H1 (cell line): Measurements from ENCODE around the gene ODC1. TPM values are rescaled to one million over a fixed set of nuclear protein-coding genes. Genes with fewer than 3 reads are reported as not detected.

Experiments
- CTCF ChIA-PET: fragments of 300-600 bp; sonication (Branson Sonifier 250); formaldehyde crosslinking; loops from one replicate; lab custom pipeline; 2021; ENCODE audit not compliant: partially characterized antibody; lab: Charles Lee
- POLR2A ChIA-PET: fragments of 300-600 bp; sonication (Branson Sonifier 250); formaldehyde crosslinking; loops from one replicate; lab custom pipeline; 2021; ENCODE audit warnings: inconsistent platforms; ENCODE audit not compliant: partially characterized antibody; lab: Charles Lee
- DNase-seq, 2 experiments: peaks; one replicate each; pipeline versions ENCODE4 v3.0.0 to v3.0.0-alpha.2; 2010 to 2022; ENCODE audit warnings: low spot score in 2 of 2, low read depth in 1 of 2, mixed read lengths in 1 of 2
- FAIRE-seq: peaks from 2 replicates; lab custom pipeline; 2011; peaks lifted over from hg19 to GRCh38; lab: Jason Lieb, UNC
- H2AFZ ChIP-seq: 2 replicates; pipeline ENCODE4 v1.8.1; 2012; ENCODE audit warnings: low read length, inconsistent platforms
- H2AK5ac ChIP-seq: 2 replicates; pipeline ENCODE4 v1.6.1; 2013; ENCODE audit warnings: low read depth, low read length
- H2BK120ac ChIP-seq: replicated peaks from 2 replicates; pipeline ENCODE3; 2013; ENCODE audit warnings: low read depth, low read length, inconsistent platforms
- H2BK12ac ChIP-seq: 2 replicates; pipeline ENCODE4 v1.6.1; 2013; ENCODE audit warnings: low read depth, low read length
- H2BK15ac ChIP-seq: 2 replicates; pipeline ENCODE4 v1.6.1; 2013; ENCODE audit warnings: low read length
- H2BK20ac ChIP-seq: 2 replicates; pipeline ENCODE4 v1.6.1; 2013; ENCODE audit warnings: low read length
- H2BK5ac ChIP-seq: 2 replicates; pipeline ENCODE4 v1.6.1; 2013; ENCODE audit warnings: low read depth, low read length
- H3K14ac ChIP-seq: 2 replicates; pipeline ENCODE4 v1.6.1; 2013; ENCODE audit warnings: inconsistent platforms; ENCODE audit not compliant: insufficient read length
- H3K18ac ChIP-seq: 2 replicates; pipeline ENCODE4 v1.6.1; 2013; ENCODE audit warnings: low read length; ENCODE audit errors: extremely low read depth
- H3K23ac ChIP-seq: 2 replicates; pipeline ENCODE4 v1.6.1; 2013; ENCODE audit warnings: inconsistent platforms; ENCODE audit not compliant: insufficient read length
- H3K23me2 ChIP-seq: 2 replicates; pipeline ENCODE4 v1.6.1; 2013; ENCODE audit warnings: low read depth, low read length
- H3K27ac ChIP-seq: 2 replicates; pipeline ENCODE4 v1.6.1; 2011; ENCODE audit warnings: low read depth, low read length, inconsistent platforms
- H3K27me3 ChIP-seq, 4 experiments: replicated peaks in 1 of 4; 1 replicate in 1 of 4; 2 replicates in 3 of 4; pipeline versions ENCODE4 v1.6.1 to v1.8.1; 2011 to 2013; ENCODE audit warnings: low read length in 3 of 4, mild to moderate bottlenecking in 3 of 4, inconsistent platforms in 2 of 4, mixed read lengths in 2 of 4, moderate library complexity in 1 of 4; ENCODE audit not compliant: control insufficient read depth in 3 of 4, insufficient read depth in 3 of 4; ENCODE audit errors: extremely low read depth in 1 of 4
- H3K36me3 ChIP-seq, 4 experiments: 2 replicates each; pipeline versions ENCODE4 v1.6.1 to v1.8.1; 2011 to 2013; ENCODE audit warnings: mild to moderate bottlenecking in 4 of 4, low read length in 3 of 4, moderate library complexity in 2 of 4, control low read depth in 1 of 4, inconsistent platforms in 1 of 4; ENCODE audit not compliant: insufficient read depth in 4 of 4, control insufficient read depth in 2 of 4
- H3K4ac ChIP-seq: replicated peaks from 2 replicates; pipeline ENCODE3; 2013; ENCODE audit warnings: low read length, low read depth, mixed read lengths, inconsistent platforms; ENCODE audit not compliant: insufficient read length
- H3K4me1 ChIP-seq, 4 experiments: replicated peaks in 1 of 4; 1 replicate in 1 of 4; 2 replicates in 3 of 4; pipeline versions ENCODE4 v1.6.1 to v1.8.1; 2011 to 2013; ENCODE audit warnings: low read length in 3 of 4, inconsistent platforms in 2 of 4, mixed read lengths in 1 of 4; ENCODE audit not compliant: insufficient read depth in 4 of 4, control insufficient read depth in 3 of 4
- H3K4me2 ChIP-seq, 2 experiments: 2 replicates each; pipeline versions ENCODE4 v1.6.1 to v1.8.1; 2011 to 2013; ENCODE audit warnings: low read depth in 2 of 2, low read length in 2 of 2, control low read depth in 1 of 2, inconsistent platforms in 1 of 2, mild to moderate bottlenecking in 1 of 2; ENCODE audit not compliant: insufficient read depth in 1 of 2
- H3K4me3 ChIP-seq, 4 experiments: fragments of 200-600, 300-600 bp in 1 of 4; sonication (generic), shearing (Covaris generic), sonication (Bioruptor Twin) in 1 of 4; 2 replicates each; pipeline versions ENCODE4 v1.5.1 to v1.8.1; 2011 to 2016; ENCODE audit warnings: low read length in 4 of 4, low read depth in 3 of 4, control low read depth in 2 of 4, inconsistent platforms in 2 of 4, mild to moderate bottlenecking in 2 of 4, mixed read lengths in 1 of 4, moderate library complexity in 1 of 4; ENCODE audit not compliant: insufficient read depth in 2 of 4; ENCODE audit errors: extremely low read depth in 1 of 4
- H3K56ac ChIP-seq: replicated peaks from 2 replicates; pipeline ENCODE3; 2013; ENCODE audit warnings: low read depth, mild to moderate bottlenecking, mixed read lengths, low read length, inconsistent platforms; ENCODE audit not compliant: insufficient read length
- H3K79me1 ChIP-seq: 2 replicates; pipeline ENCODE4 v1.6.1; 2013; ENCODE audit warnings: low read depth, low read length, control low read depth
- H3K79me2 ChIP-seq, 2 experiments: 2 replicates each; pipeline versions ENCODE4 v1.6.1 to v1.8.1; 2012 to 2013; ENCODE audit warnings: low read length in 2 of 2, mild to moderate bottlenecking in 2 of 2, inconsistent platforms in 1 of 2; ENCODE audit not compliant: insufficient read depth in 2 of 2, control insufficient read depth in 1 of 2
- H3K9ac ChIP-seq, 4 experiments: replicated peaks in 1 of 4; 1 replicate in 1 of 4; 2 replicates in 3 of 4; pipeline versions ENCODE4 v1.6.1 to v1.8.1; 2011 to 2013; ENCODE audit warnings: low read depth in 3 of 4, low read length in 3 of 4, control low read depth in 2 of 4, mild to moderate bottlenecking in 2 of 4, moderate library complexity in 2 of 4, inconsistent platforms in 1 of 4; ENCODE audit errors: extremely low read depth in 1 of 4
- H3K9me3 ChIP-seq, 2 experiments: 2 replicates each; pipeline versions ENCODE4 v1.6.1 to v1.8.1; 2012 to 2013; ENCODE audit warnings: mild to moderate bottlenecking in 2 of 2, moderate library complexity in 2 of 2, control low read depth in 1 of 2, inconsistent platforms in 1 of 2, low read depth in 1 of 2, low read length in 1 of 2, mixed read lengths in 1 of 2; ENCODE audit not compliant: insufficient read depth in 2 of 2
- H4K20me1 ChIP-seq, 2 experiments: replicated peaks in 1 of 2; 2 replicates each; pipeline versions ENCODE3 to v1.8.1; 2011 to 2013; ENCODE audit warnings: inconsistent platforms in 2 of 2, low read length in 2 of 2, mild to moderate bottlenecking in 1 of 2; ENCODE audit not compliant: insufficient read depth in 2 of 2, control insufficient read depth in 1 of 2
- H4K5ac ChIP-seq: 2 replicates; pipeline ENCODE4 v1.6.1; 2013; ENCODE audit warnings: low read length, low read depth, mixed read lengths, inconsistent platforms; ENCODE audit not compliant: insufficient read length
- H4K8ac ChIP-seq: 2 replicates; pipeline ENCODE4 v1.8.0; 2013; ENCODE audit warnings: mild to moderate bottlenecking, moderate library complexity, low read length, inconsistent platforms; ENCODE audit not compliant: insufficient read depth; ENCODE audit errors: extremely low read depth
- H4K91ac ChIP-seq: replicated peaks from 2 replicates; pipeline ENCODE3; 2013; ENCODE audit warnings: low read length, mixed read lengths, inconsistent platforms; ENCODE audit not compliant: insufficient read length
- EP300 ChIP-seq, 2 experiments: IDR thresholded peaks; 1 replicate in 1 of 2; 2 replicates in 1 of 2; pipeline ENCODE4 v1.6.1; 2011 to 2012; ENCODE audit warnings: low read depth in 2 of 2, low read length in 2 of 2, mild to moderate bottlenecking in 2 of 2, borderline replicate concordance in 1 of 2, inconsistent platforms in 1 of 2, moderate library complexity in 1 of 2
- GABPA ChIP-seq: IDR thresholded peaks from 2 replicates; pipeline ENCODE4 v1.6.1; 2011; ENCODE audit warnings: mild to moderate bottlenecking, low read length, moderate library complexity, borderline replicate concordance; ENCODE audit not compliant: insufficient read depth
- MAX ChIP-seq: IDR thresholded peaks from 2 replicates; pipeline ENCODE4 v1.6.1; 2012; ENCODE audit warnings: inconsistent platforms
- POLR2A ChIP-seq, 2 experiments: IDR thresholded peaks; 1 replicate in 1 of 2; 2 replicates in 1 of 2; pipeline ENCODE4 v1.6.1; 2011; ENCODE audit warnings: low read depth in 2 of 2, low read length in 2 of 2, mild to moderate bottlenecking in 2 of 2; ENCODE audit errors: control extremely low read depth in 1 of 2
- POU5F1 ChIP-seq: IDR thresholded peaks from 2 replicates; pipeline ENCODE4 v1.6.1; 2011; ENCODE audit warnings: low read depth, mild to moderate bottlenecking, low read length, moderate library complexity
- RBBP5 ChIP-seq: IDR thresholded peaks from 2 replicates; pipeline ENCODE4 v1.7.1; 2012; ENCODE audit warnings: low read depth, mild to moderate bottlenecking, inconsistent platforms, low read length, moderate library complexity, borderline replicate concordance
- SIX5 ChIP-seq: IDR thresholded peaks from 2 replicates; pipeline ENCODE4 v1.6.1; 2011; ENCODE audit warnings: mild to moderate bottlenecking, low read depth, low read length
- SP2 ChIP-seq: IDR thresholded peaks from 2 replicates; pipeline ENCODE4 v1.6.1; 2012; ENCODE audit warnings: mild to moderate bottlenecking, low read length, inconsistent platforms
- USF2 ChIP-seq: IDR thresholded peaks from 2 replicates; pipeline ENCODE4 v1.6.1; 2011; ENCODE audit warnings: low read length, improper control_type of control experiment
- WGBS, 2 experiments: shearing (Covaris generic) in 1 of 2; methylation state at CpG; one replicate each; pipeline versions ENCODE4 v1.1.6 to v1.1.7; 2013 to 2015; ENCODE audit warnings: low lambda C conversion rate in 2 of 2, mixed read lengths in 2 of 2, inconsistent platforms in 1 of 2, low coverage in 1 of 2, missing lambda C conversion rate in 1 of 2; ENCODE audit not compliant: insufficient replicate concordance in 2 of 2, insufficient coverage in 1 of 2, insufficient read length in 1 of 2; ENCODE audit errors: extremely low coverage in 1 of 2, missing lambda C conversion rate in 1 of 2; 5-methylcytosine and 5-hydroxymethylcytosine counted together
- polyA plus RNA-seq, 7 experiments: library from polyadenylated mRNA; depleted of rRNA in 3 of 7; stranded (reverse) in 5 of 7; unstranded in 2 of 7; fragments of >200 nt in 5 of 7; fragments of 200-250 nt in 2 of 7; gene quantifications; 1 replicate in 5 of 7; 2 replicates in 1 of 7; 4 replicates in 1 of 7; pipeline versions ENCODE4 v1.2.1 to v1.2.3, GENCODE V29; 2011 to 2013; ENCODE audit warnings: missing spikeins in 2 of 7, mixed read lengths in 2 of 7
- total RNA-seq: library from RNA; stranded (reverse); fragmentation: NEBNext Ultra II Directional; extraction: Animal tissue kit (Norgen Biotek cat#: 25700); gene quantifications from 2 replicates; pipeline ENCODE4 v1.2.1, GENCODE V29; 2021
- TF ChIP-seq, protein P1 (sequence below): IDR thresholded peaks from 2 replicates; pipeline ENCODE4 v1.6.1; 2012; ENCODE audit warnings: low read length, inconsistent platforms

ODC1 gene
- total and polyA plus RNA-seq, 2 of the 8 experiments (the other 6 are each of a cell fraction or from before 2014, with no cell fraction given), result 57.2 to 76.7 TPM

DNA sequence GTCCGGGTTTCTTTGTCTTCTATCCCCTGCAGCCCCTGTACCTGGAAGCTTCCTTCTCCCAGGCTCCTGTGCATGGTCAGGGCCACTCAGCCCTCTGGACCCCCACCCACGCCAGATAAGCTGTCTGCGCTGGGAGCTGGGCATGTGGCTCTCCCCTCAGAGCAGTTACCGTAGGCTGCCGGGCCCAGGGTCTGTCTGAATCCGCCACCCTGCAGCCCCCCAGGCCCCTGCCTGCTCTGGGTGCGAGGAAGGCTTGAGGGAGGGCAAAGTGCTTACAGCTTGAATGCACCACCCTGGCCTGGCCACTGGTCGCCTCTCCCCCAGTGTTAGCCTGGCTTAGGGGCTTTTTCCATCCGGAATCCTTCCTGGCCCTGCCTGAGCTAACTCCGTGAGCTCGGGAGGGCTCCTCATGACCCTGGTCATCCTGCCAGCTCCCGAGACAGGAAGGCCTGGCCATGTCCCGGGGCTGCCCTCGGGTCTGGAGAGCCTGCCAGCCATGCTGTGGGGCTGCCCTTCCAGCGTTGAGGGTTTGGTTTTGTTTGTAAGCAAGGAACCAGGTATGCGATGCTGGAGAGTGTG lies 50.7 kb downstream of the ODC1 start:
- no peak overlapping the region for H3K18ac ChIP-seq
- H2BK20ac ChIP-seq, result no peak overlapping the region
- H2BK120ac ChIP-seq, result no peak overlapping the region
- no peak overlapping the region for H3K27ac ChIP-seq
- FAIRE-seq, result no peak
- no peak overlapping the region for H2BK12ac ChIP-seq
- no peak overlapping the region for H3K4me3 ChIP-seq
- no peak overlapping the region for H3K9ac ChIP-seq
- no peaks in the 10 kb centered on the region for H3K36me3 ChIP-seq
- no peak overlapping the region; the same call in 1 of the 2 replicates for H4K8ac ChIP-seq
- ChIA-PET POLR2A (no interaction called here), CTCF (interaction anchor here (0.8 to 2.7 kb wide), 5 partner anchors 11 to 172 kb away, joined by 3 to 17 read pairs (median 4); no protein-coding TSS in a partner anchor)
- H3K4ac ChIP-seq, result no peak overlapping the region
- H3K79me1 ChIP-seq, result no peaks in the 10 kb centered on the region; the same call in none of the 2 replicates
- peaks cover 4% of the 10 kb centered on the region; the same call in 1 of the 2 replicates for H3K23me2 ChIP-seq
- no peak overlapping the region for H2BK15ac ChIP-seq
- no peak overlapping the region for H4K91ac ChIP-seq
- H3K79me2 ChIP-seq, result no peaks in the 10 kb centered on the region
- WGBS, 2 experiments, result 89% methylated on average over 14 of the region's 16 CpGs; no CpG with 5 or more reads in 1 of the 2 experiments
- no peak overlapping the region for H4K5ac ChIP-seq
- no peak overlapping the region for H3K14ac ChIP-seq
- no peak overlapping the region for H3K23ac ChIP-seq
- no peaks in the 10 kb centered on the region for H3K9me3 ChIP-seq
- no peak overlapping the region for H2BK5ac ChIP-seq
- H2AFZ ChIP-seq, result no peak overlapping the region
- H2AK5ac ChIP-seq, result no peak overlapping the region
- no peak overlapping the region for H3K56ac ChIP-seq
- peaks cover 4 to 14% (median 6%) of the 10 kb centered on the region in 4 experiments; a peak in 5 of 7 replicates for H3K4me1 ChIP-seq
- H3K27me3 ChIP-seq, result no peaks in the 10 kb centered on the region
- H4K20me1 ChIP-seq, result no peaks in the 10 kb centered on the region
- no peak for DNase-seq
- H3K4me2 ChIP-seq, result no peak overlapping the region
- TF ChIP-seq SIX5, result no peak
- no peak for TF ChIP-seq GABPA
- TF ChIP-seq, protein P1, sequence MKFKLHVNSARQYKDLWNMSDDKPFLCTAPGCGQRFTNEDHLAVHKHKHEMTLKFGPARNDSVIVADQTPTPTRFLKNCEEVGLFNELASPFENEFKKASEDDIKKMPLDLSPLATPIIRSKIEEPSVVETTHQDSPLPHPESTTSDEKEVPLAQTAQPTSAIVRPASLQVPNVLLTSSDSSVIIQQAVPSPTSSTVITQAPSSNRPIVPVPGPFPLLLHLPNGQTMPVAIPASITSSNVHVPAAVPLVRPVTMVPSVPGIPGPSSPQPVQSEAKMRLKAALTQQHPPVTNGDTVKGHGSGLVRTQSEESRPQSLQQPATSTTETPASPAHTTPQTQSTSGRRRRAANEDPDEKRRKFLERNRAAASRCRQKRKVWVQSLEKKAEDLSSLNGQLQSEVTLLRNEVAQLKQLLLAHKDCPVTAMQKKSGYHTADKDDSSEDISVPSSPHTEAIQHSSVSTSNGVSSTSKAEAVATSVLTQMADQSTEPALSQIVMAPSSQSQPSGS, result no peak
- TF ChIP-seq USF2, result no peak
- no peak for TF ChIP-seq POLR2A (IDR thresholded peaks at IDR 0.05; ENCODE audit: control extremely low read depth in 1 of 2, low read depth in 2 of 2, low read length in 2 of 2)
- TF ChIP-seq POU5F1, result no peak
- TF ChIP-seq MAX, result no peak
- TF ChIP-seq RBBP5, result no peak
- no peak for TF ChIP-seq EP300 (IDR thresholded peaks at IDR 0.05; ENCODE audit: borderline replicate concordance in 1 of 2, low read depth in 2 of 2, low read length in 2 of 2)
- no peak for TF ChIP-seq SP2
